K562 (cell line): ENCODE measurements around the gene TBC1D10A. TPM values are rescaled to one million over a fixed set of nuclear protein-coding genes. Genes with fewer than 3 reads are reported as not detected.

Experiments used
- ATAC-seq: fragments of 200-7000 bp; cut with Tn5 transposase; 3 replicates; pipeline ENCODE4 v1.9.1; 2020; ENCODE audit warnings: moderate library complexity
- BruUV-seq: library from RNA; stranded (reverse); fragments of 400-500 nt; replicated peaks from 2 replicates; lab custom pipeline; 2021; lab: Mats Ljungman, UMichigan
- CTCF ChIA-PET: fragments of 300-600 bp; formaldehyde crosslinking; extraction: SDS; loops from one replicate; lab custom pipeline; 2021; ENCODE audit warnings: low intra/inter-chr PET ratio; lab: Yijun Ruan, JAX
- POLR2A ChIA-PET: fragments of 300-600, 350-650 bp; sonication (Branson Sonifier 250); formaldehyde crosslinking; extraction: SDS; loops from one replicate; lab custom pipeline; 2021; ENCODE audit warnings: antibody characterized with exemption, inconsistent platforms; lab: Yijun Ruan, JAX
- DNase-seq, 4 experiments: peaks; one replicate each; pipeline versions ENCODE4 v3.0.0 to v3.0.0-alpha.2; 2011 to 2018; ENCODE audit warnings: low spot score in 3 of 4, mixed read lengths in 3 of 4; ENCODE audit errors: extremely low read depth in 1 of 4
- FAIRE-seq: peaks from 2 replicates; lab custom pipeline; 2011; peaks lifted over from hg19 to GRCh38; lab: Jason Lieb, UNC
- H2AFZ ChIP-seq: 2 replicates; pipeline ENCODE4 v1.6.0; 2011; ENCODE audit warnings: low read depth, low read length, control low read depth, inconsistent platforms
- H3K27ac ChIP-seq: fragments of 200-600 bp; 3 replicates; pipeline ENCODE4 v1.8.0; 2011; ENCODE audit warnings: low read depth, mild to moderate bottlenecking, control low read depth, inconsistent platforms, low read length, moderate library complexity, mixed read lengths; ENCODE audit errors: extremely low read depth
- H3K27me3 ChIP-seq, 2 experiments: fragments of 300-600 bp in 1 of 2; 2 replicates in 1 of 2; 3 replicates in 1 of 2; pipeline versions ENCODE4 v1.6.0 to v1.8.0; 2011; ENCODE audit warnings: inconsistent platforms in 2 of 2, low read length in 2 of 2, mild to moderate bottlenecking in 1 of 2, mixed read lengths in 1 of 2, moderate library complexity in 1 of 2; ENCODE audit not compliant: control insufficient read depth in 2 of 2, insufficient read depth in 2 of 2
- H3K36me3 ChIP-seq: fragments of 300-600 bp; 3 replicates; pipeline ENCODE4 v1.8.0; 2011; ENCODE audit warnings: mild to moderate bottlenecking, low read length, inconsistent platforms; ENCODE audit not compliant: control insufficient read depth, insufficient read depth
- H3K4me1 ChIP-seq, 2 experiments: fragments of 200-600 bp in 1 of 2; replicated peaks in 1 of 2; 2 replicates in 1 of 2; 3 replicates in 1 of 2; pipeline versions ENCODE4 v1.5.1 to v1.8.0; 2011; ENCODE audit warnings: inconsistent platforms in 2 of 2, low read length in 2 of 2, mild to moderate bottlenecking in 1 of 2, mixed read lengths in 1 of 2, moderate library complexity in 1 of 2; ENCODE audit not compliant: control insufficient read depth in 2 of 2, insufficient read depth in 2 of 2
- H3K4me2 ChIP-seq: 2 replicates; pipeline ENCODE4 v1.6.1; 2011; ENCODE audit warnings: low read length, control low read depth, inconsistent platforms, mixed read lengths; ENCODE audit not compliant: insufficient read depth
- H3K4me3 ChIP-seq: fragments of 200-600 bp; sonication (generic), shearing (Covaris generic); 2 replicates; pipeline ENCODE4 v1.5.1; 2016; ENCODE audit warnings: control low read depth, inconsistent platforms
- H3K79me2 ChIP-seq: fragments of 200-600 bp; 3 replicates; pipeline ENCODE4 v1.8.0; 2011; ENCODE audit warnings: low read length, inconsistent platforms; ENCODE audit not compliant: control insufficient read depth, insufficient read depth
- H3K9ac ChIP-seq, 2 experiments: 2 replicates each; pipeline versions ENCODE4 v1.6.0 to v1.6.1; 2011; ENCODE audit warnings: low read depth in 2 of 2, low read length in 2 of 2, control low read depth in 1 of 2, inconsistent platforms in 1 of 2, mild to moderate bottlenecking in 1 of 2, mixed read lengths in 1 of 2; ENCODE audit not compliant: insufficient read depth in 1 of 2
- H3K9me1 ChIP-seq: one replicate; pipeline ENCODE4 v1.6.0; 2011; ENCODE audit warnings: inconsistent platforms, mild to moderate bottlenecking, low read length, moderate library complexity; ENCODE audit not compliant: control insufficient read depth, insufficient read depth
- H3K9me3 ChIP-seq: replicated peaks from 2 replicates; pipeline ENCODE4 v1.5.1; 2011; ENCODE audit warnings: low read depth, low read length, inconsistent platforms; ENCODE audit not compliant: control insufficient read depth, insufficient read depth
- H4K20me1 ChIP-seq: replicated peaks from 2 replicates; pipeline ENCODE4 v1.6.1; 2011; ENCODE audit warnings: low read length, inconsistent platforms, mixed read lengths; ENCODE audit not compliant: control insufficient read depth, insufficient read depth
- CC2D1A ChIP-seq: fragments of 450-650 bp; IDR thresholded peaks from 2 replicates; pipeline ENCODE4 v1.6.1; 2017; ENCODE audit warnings: mild to moderate bottlenecking
- COPS2 ChIP-seq: fragments of 450-650 bp; conservative IDR thresholded peaks from 2 replicates; pipeline ENCODE4 v1.6.1; 2016; ENCODE audit warnings: mild to moderate bottlenecking, moderate library complexity
- HNRNPL ChIP-seq: fragments of 200-400 bp; formaldehyde crosslinking; IDR thresholded peaks from 2 replicates; pipeline ENCODE4 v1.6.1; 2017; ENCODE audit warnings: low read depth, mild to moderate bottlenecking, low read length
- KAT8 ChIP-seq: fragments of 450-650 bp; IDR thresholded peaks from 2 replicates; pipeline ENCODE4 v1.6.1; 2016; ENCODE audit warnings: low read depth, mild to moderate bottlenecking
- MXI1 ChIP-seq: IDR thresholded peaks from 2 replicates; pipeline ENCODE4 v1.6.1; 2011; ENCODE audit warnings: low read depth, mild to moderate bottlenecking, improper control_type of control experiment, low read length
- PRMT5 ChIP-seq: sonication (generic); formaldehyde crosslinking; IDR thresholded peaks from 2 replicates; pipeline ENCODE4 v1.5.0; 2020; ENCODE audit warnings: missing genetic modification reagents
- SP2 ChIP-seq: IDR thresholded peaks from 2 replicates; pipeline ENCODE4 v1.6.1; 2011; ENCODE audit warnings: mild to moderate bottlenecking, low read depth, low read length, moderate library complexity; ENCODE audit not compliant: poor library complexity, severe bottlenecking; ENCODE audit errors: extremely low read depth
- TARDBP ChIP-seq: fragments of 450-650 bp; IDR thresholded peaks from 2 replicates; pipeline ENCODE4 v1.6.1; 2016
- ZNF224 ChIP-seq: sonication (generic); formaldehyde crosslinking; IDR thresholded peaks from 2 replicates; pipeline ENCODE4 v1.8.0; 2022; ENCODE audit warnings: mild to moderate bottlenecking, missing genetic modification reagents
- ZNF282 ChIP-seq: sonication (generic); formaldehyde crosslinking; IDR thresholded peaks from 2 replicates; pipeline ENCODE4 v1.8.1; 2023; ENCODE audit warnings: missing genetic modification reagents
- WGBS: fragments of 100-300 bp; shearing (Covaris generic); methylation state at CpG from one replicate; pipeline ENCODE4 v1.1.6; 2016; ENCODE audit warnings: low coverage, mixed read lengths; ENCODE audit not compliant: insufficient coverage; ENCODE audit errors: missing lambda C conversion rate; 5-methylcytosine and 5-hydroxymethylcytosine counted together
- in situ Hi-C: fragments of 300-500 bp; cut with MboI; formaldehyde crosslinking; loops from 4 replicates; pipeline ENCODE4 v1.15.0; 2018; ENCODE audit warnings: inconsistent platforms, mixed read lengths
- intact Hi-C: fragments of 100-400 bp; cut with micrococcal nuclease; formaldehyde crosslinking; loops from 2 replicates; pipeline ENCODE4 v1.14.2; 2022
- polyA plus RNA-seq, 8 experiments: library from polyadenylated mRNA; depleted of rRNA in 4 of 8; stranded (reverse) in 5 of 8; unstranded in 3 of 8; fragments of >200 nt; fragmentation: Nextera tagmentation in 2 of 8; fragmentation: Illumina TruSeq in 1 of 8; extraction: Ambion mirVana in 2 of 8; extraction: Trizol in 1 of 8; gene quantifications; 2 replicates each; pipeline versions ENCODE4 v1.2.1 to v1.2.3, GENCODE V29; 2011 to 2014; ENCODE audit warnings: inconsistent platforms in 1 of 8, missing spikeins in 1 of 8
- total RNA-seq, 7 experiments: library from RNA; depleted of rRNA in 6 of 7; stranded (reverse); fragments of >200 nt in 6 of 7; fragmentation: Illumina TruSeq in 2 of 7; extraction: Trizol in 2 of 7; gene quantifications; 2 replicates each; pipeline versions ENCODE4 v1.2.1 to v1.2.3, GENCODE V29; 2011 to 2021; ENCODE audit warnings: low replicate concordance in 1 of 7
- TF ChIP-seq, protein P1 (sequence below): fragments of 250-450 bp; sonication (Bioruptor Pico); IDR thresholded peaks from 2 replicates; pipeline ENCODE4 v1.4.0; 2020; ENCODE audit warnings: borderline replicate concordance
- TF ChIP-seq, protein P2 (sequence below): fragments of 450-650 bp; conservative IDR thresholded peaks from 2 replicates; pipeline ENCODE4 v1.6.1; 2016; ENCODE audit warnings: missing genetic modification characterization, low read depth, mild to moderate bottlenecking, missing compliant biosample characterization, moderate library complexity
- TF ChIP-seq, protein P3 (sequence below): sonication (generic); formaldehyde crosslinking; IDR thresholded peaks from 2 replicates; pipeline ENCODE4 v1.9.0; 2022; ENCODE audit warnings: mild to moderate bottlenecking, missing genetic modification reagents

TBC1D10A gene
- total and polyA plus RNA-seq, 9 of the 15 experiments (the other 6 are each of a cell fraction or from before 2014, with no cell fraction given): 0.13 to 10.4 (median 4.6) TPM

DNA sequence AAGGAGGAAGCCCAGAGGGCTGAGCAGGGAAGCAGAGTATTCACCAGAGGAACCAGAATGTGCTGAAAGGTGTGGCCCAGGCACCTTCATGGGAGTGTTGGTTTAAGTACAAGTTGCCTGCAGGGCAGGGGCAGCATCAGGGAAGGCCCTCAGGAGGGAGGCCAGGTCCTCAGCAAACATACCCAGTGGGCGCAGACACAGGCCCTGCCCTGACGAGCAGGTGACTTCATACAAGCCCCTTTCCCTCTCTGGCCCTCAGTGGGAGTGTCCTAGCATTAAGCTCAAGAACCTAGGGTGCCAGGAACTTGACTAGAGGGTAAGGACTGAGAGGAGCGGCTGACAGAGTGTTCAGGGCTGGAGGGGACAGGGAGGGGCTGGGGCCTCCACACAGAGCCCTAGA lies 29.9 kb downstream of the TBC1D10A start:
- no peak for FAIRE-seq
- BruUV-seq: no TSS peak
- ChIA-PET CTCF (no interaction called here), POLR2A (no interaction called here)
- no peak for DNase-seq
- intact Hi-C loops: no loop called here
- H4K20me1 ChIP-seq: no peaks in the 10 kb centered on the region
- H2AFZ ChIP-seq: no peak overlapping the region
- TF ChIP-seq KAT8 (no peak), HNRNPL (no peak), COPS2 (no peak), PRMT5 (no peak), TARDBP (no peak), ZNF224 (CRISPR knock-in tag) (no peak), SP2 (no peak), MXI1 (no peak), ZNF282 (CRISPR knock-in tag) (no peak), CC2D1A (no peak)
- TF ChIP-seq, protein P1, sequence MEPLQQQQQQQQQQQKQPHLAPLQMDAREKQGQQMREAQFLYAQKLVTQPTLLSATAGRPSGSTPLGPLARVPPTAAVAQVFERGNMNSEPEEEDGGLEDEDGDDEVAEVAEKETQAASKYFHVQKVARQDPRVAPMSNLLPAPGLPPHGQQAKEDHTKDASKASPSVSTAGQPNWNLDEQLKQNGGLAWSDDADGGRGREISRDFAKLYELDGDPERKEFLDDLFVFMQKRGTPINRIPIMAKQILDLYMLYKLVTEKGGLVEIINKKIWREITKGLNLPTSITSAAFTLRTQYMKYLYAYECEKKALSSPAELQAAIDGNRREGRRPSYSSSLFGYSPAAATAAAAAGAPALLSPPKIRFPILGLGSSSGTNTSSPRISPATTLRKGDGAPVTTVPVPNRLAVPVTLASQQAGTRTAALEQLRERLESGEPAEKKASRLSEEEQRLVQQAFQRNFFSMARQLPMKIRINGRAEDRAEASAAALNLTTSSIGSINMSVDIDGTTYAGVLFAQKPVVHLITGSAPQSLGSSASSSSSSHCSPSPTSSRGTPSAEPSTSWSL: no peak
- TF ChIP-seq, protein P2, sequence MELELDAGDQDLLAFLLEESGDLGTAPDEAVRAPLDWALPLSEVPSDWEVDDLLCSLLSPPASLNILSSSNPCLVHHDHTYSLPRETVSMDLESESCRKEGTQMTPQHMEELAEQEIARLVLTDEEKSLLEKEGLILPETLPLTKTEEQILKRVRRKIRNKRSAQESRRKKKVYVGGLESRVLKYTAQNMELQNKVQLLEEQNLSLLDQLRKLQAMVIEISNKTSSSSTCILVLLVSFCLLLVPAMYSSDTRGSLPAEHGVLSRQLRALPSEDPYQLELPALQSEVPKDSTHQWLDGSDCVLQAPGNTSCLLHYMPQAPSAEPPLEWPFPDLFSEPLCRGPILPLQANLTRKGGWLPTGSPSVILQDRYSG (tag): no peak
- TF ChIP-seq, protein P3, sequence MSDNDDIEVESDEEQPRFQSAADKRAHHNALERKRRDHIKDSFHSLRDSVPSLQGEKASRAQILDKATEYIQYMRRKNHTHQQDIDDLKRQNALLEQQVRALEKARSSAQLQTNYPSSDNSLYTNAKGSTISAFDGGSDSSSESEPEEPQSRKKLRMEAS: no peak
- H3K9ac ChIP-seq: no peak overlapping the region
- no peak overlapping the region for H3K4me3 ChIP-seq
- H3K9me1 ChIP-seq: no peaks in the 10 kb centered on the region
- in situ Hi-C loops: no loop called here
- ATAC-seq: no peak
- no CpG with 5 or more reads among the region's 3 CpGs for WGBS
- 0 out of 5 replicates have a peak, but pooled peaks cover 0 to 2% of the 10 kb centered on the region in 2 experiments for H3K4me1 ChIP-seq
- no peak overlapping the region for H3K4me2 ChIP-seq
- H3K9me3 ChIP-seq: no peaks in the 10 kb centered on the region
- peaks cover 18% of the 10 kb centered on the region; the same call in 1 of the 3 replicates for H3K36me3 ChIP-seq
- no peaks in the 10 kb centered on the region for H3K27me3 ChIP-seq
- H3K27ac ChIP-seq: no peak overlapping the region
- H3K79me2 ChIP-seq: no peaks in the 10 kb centered on the region
